Spleen (tissue), 11 donors: ENCODE measurements around the gene MRPS14. TPM values are rescaled to one million over a fixed set of nuclear protein-coding genes. Genes with fewer than 3 reads are reported as not detected.

Experiments
- DNase-seq: peaks from one replicate; pipeline ENCODE4 v3.0.0-alpha.2; 2020
- H3K27ac ChIP-seq, 8 donors: fragments of 200-600 bp; sonication (generic) in 7 of 8; 1 replicate in 4 of 8; 2 replicates in 4 of 8; pipeline versions ENCODE4 v1.5.0 to v1.8.0; 2016 to 2021; ENCODE audit warnings: inconsistent platforms in 4 of 8, mild to moderate bottlenecking in 4 of 8, moderate library complexity in 1 of 8
- H3K27me3 ChIP-seq, 7 donors: fragments of 200-600 bp; sonication (generic) in 6 of 7; replicated peaks in 1 of 7; 1 replicate in 4 of 7; 2 replicates in 3 of 7; pipeline versions ENCODE4 v1.5.0 to v1.8.0; 2016 to 2021; ENCODE audit warnings: inconsistent platforms in 3 of 7, mild to moderate bottlenecking in 1 of 7
- H3K36me3 ChIP-seq, 6 donors: fragments of 200-600 bp; sonication (generic) in 5 of 6; 1 replicate in 4 of 6; 2 replicates in 2 of 6; pipeline versions ENCODE4 v1.5.0 to v1.8.0; 2016 to 2021; ENCODE audit warnings: inconsistent platforms in 2 of 6
- H3K4me1 ChIP-seq, 6 donors: fragments of 200-600 bp; sonication (generic) in 5 of 6; 1 replicate in 3 of 6; 2 replicates in 3 of 6; pipeline versions ENCODE4 v1.5.0 to v1.8.0; 2016 to 2021; ENCODE audit warnings: inconsistent platforms in 3 of 6
- H3K4me3 ChIP-seq, 8 donors: fragments of 200-600 bp; sonication (generic) in 7 of 8; 1 replicate in 4 of 8; 2 replicates in 4 of 8; pipeline versions ENCODE4 v1.5.0 to v1.8.0; 2016 to 2021; ENCODE audit warnings: inconsistent platforms in 4 of 8, mild to moderate bottlenecking in 4 of 8, moderate library complexity in 2 of 8
- H3K9me3 ChIP-seq, 8 donors: fragments of 200-600 bp; sonication (generic) in 7 of 8; 1 replicate in 4 of 8; 2 replicates in 4 of 8; pipeline versions ENCODE4 v1.5.0 to v1.8.0; 2016 to 2021; ENCODE audit warnings: inconsistent platforms in 4 of 8
- POLR2A ChIP-seq, 3 donors: fragments of 450-650 bp; IDR thresholded peaks; one replicate each; pipeline ENCODE4 v1.5.1; 2017; ENCODE audit warnings: antibody characterized with exemption in 3 of 3, mild to moderate bottlenecking in 1 of 3
- POLR2AphosphoS5 ChIP-seq, 3 donors: sonication (generic); formaldehyde crosslinking; IDR thresholded peaks; one replicate each; pipeline ENCODE4 v1.5.1; 2017; ENCODE audit warnings: antibody characterized with exemption in 3 of 3
- WGBS, 5 donors: extraction: QIAGEN DNeasy Blood & Tissue Kit in 3 of 5; methylation state at CpG; one replicate each; pipeline versions ENCODE4 v1.1.5 to v1.1.7; 2013 to 2018; 5-methylcytosine and 5-hydroxymethylcytosine counted together
- intact Hi-C: fragments of 100-400 bp; cut with DNase I; formaldehyde crosslinking; loops from one replicate; pipeline ENCODE4 v1.15.0; 2023; ENCODE audit warnings: low total_unique reads
- polyA plus RNA-seq, 3 donors: library from polyadenylated mRNA; stranded (reverse); fragments of 200-250 nt; gene quantifications; one replicate each; pipeline ENCODE4 v1.2.1, GENCODE V29; 2013
- total RNA-seq, 7 donors: library from RNA; depleted of rRNA in 3 of 7; stranded (reverse); fragments of >200 nt in 3 of 7; fragmentation: NEBNext Ultra II Directional in 4 of 7; extraction: Animal tissue kit (Norgen Biotek cat#: 25700) in 4 of 7; gene quantifications; one replicate each; pipeline versions ENCODE4 v1.1.0 to v1.2.1, GENCODE V29; 2016 to 2021
- TF ChIP-seq, protein P1 (sequence below), 11 experiments: fragments of 200-600 bp in 7 of 11; fragments of 450-650 bp in 4 of 11; sonication (generic) in 4 of 11; IDR thresholded peaks in 8 of 11; conservative IDR thresholded peaks in 3 of 11; 1 replicate in 7 of 11; 2 replicates in 4 of 11; pipeline versions ENCODE4 v1.4.0 to v1.8.0; 2016 to 2021; ENCODE audit warnings: antibody characterized with exemption in 11 of 11, inconsistent platforms in 4 of 11, mild to moderate bottlenecking in 1 of 11
- donor health status: healthy with polysubstance abuse.
- donor health status: DM: no; HTN: no; CAD: no; lungs with moderate emphysema.
- donor health status: DM: no; HTN: no; CAD: no.
- donor health status: Bipolar disorder and iron deficiency.
- donor health status: healthy.
- donor health status: DM: no; HTN: no; CAD: no.
- donor health status: DM: yes; HTN: yes; CAD: no.

MRPS14 gene
- total and polyA plus RNA-seq, 10 donors, result 10.1 to 34.5 (median 25.6) TPM

DNA sequence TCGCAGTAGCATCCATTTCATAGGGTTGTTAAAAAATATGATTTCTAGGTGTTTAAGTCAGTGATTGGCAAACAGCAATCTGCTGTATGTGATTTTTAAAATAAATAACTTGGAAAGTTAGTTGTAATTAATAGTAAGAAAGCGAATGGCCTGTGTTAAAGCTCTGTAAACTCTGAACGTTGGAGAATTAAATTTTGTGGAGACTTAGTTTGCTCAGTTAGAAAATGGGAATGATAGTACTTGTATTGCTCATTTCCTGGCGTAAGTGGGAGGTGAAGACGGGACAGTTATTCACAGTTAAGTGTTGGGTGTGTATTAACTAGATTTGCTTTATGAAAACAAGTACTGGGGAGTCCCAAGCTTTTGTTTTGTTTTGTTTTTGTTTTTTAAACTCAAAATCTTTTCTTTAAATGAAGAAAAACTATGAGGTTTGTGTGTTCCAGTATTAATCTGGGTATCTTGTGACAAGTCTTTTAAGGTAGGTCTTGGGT lies 22.5 kb downstream of the MRPS14 start:
- no peaks in the 10 kb centered on the region for H3K27me3 ChIP-seq
- 2 to 4% (median 3%) methylated on average over 5 of the region's 5 CpGs for WGBS, 5 donors
- TF ChIP-seq, protein P1, sequence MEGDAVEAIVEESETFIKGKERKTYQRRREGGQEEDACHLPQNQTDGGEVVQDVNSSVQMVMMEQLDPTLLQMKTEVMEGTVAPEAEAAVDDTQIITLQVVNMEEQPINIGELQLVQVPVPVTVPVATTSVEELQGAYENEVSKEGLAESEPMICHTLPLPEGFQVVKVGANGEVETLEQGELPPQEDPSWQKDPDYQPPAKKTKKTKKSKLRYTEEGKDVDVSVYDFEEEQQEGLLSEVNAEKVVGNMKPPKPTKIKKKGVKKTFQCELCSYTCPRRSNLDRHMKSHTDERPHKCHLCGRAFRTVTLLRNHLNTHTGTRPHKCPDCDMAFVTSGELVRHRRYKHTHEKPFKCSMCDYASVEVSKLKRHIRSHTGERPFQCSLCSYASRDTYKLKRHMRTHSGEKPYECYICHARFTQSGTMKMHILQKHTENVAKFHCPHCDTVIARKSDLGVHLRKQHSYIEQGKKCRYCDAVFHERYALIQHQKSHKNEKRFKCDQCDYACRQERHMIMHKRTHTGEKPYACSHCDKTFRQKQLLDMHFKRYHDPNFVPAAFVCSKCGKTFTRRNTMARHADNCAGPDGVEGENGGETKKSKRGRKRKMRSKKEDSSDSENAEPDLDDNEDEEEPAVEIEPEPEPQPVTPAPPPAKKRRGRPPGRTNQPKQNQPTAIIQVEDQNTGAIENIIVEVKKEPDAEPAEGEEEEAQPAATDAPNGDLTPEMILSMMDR (IDR thresholded peaks at IDR 0.05 in 8 of 11, conservative IDR thresholded peaks at IDR 0.05 in 3 of 11), result no peak
- TF ChIP-seq POLR2A (IDR thresholded peaks at IDR 0.05) (no peak), POLR2AphosphoS5 (IDR thresholded peaks at IDR 0.05) (no peak)
- intact Hi-C loops, result no loop called here
- peaks cover 20 to 62% (median 51%) of the 10 kb centered on the region in 6 donors for H3K4me1 ChIP-seq
- H3K4me3 ChIP-seq, result peak overlapping the region; percentile 62 to 98 (median 90)
- peak overlapping the region; percentile 96 to 99 (median 98) for H3K27ac ChIP-seq
- DNase-seq, result no peak
- peaks cover 0 to 12% (median 10%) of the 10 kb centered on the region in 6 donors for H3K36me3 ChIP-seq
- no peaks in the 10 kb centered on the region for H3K9me3 ChIP-seq

DNA sequence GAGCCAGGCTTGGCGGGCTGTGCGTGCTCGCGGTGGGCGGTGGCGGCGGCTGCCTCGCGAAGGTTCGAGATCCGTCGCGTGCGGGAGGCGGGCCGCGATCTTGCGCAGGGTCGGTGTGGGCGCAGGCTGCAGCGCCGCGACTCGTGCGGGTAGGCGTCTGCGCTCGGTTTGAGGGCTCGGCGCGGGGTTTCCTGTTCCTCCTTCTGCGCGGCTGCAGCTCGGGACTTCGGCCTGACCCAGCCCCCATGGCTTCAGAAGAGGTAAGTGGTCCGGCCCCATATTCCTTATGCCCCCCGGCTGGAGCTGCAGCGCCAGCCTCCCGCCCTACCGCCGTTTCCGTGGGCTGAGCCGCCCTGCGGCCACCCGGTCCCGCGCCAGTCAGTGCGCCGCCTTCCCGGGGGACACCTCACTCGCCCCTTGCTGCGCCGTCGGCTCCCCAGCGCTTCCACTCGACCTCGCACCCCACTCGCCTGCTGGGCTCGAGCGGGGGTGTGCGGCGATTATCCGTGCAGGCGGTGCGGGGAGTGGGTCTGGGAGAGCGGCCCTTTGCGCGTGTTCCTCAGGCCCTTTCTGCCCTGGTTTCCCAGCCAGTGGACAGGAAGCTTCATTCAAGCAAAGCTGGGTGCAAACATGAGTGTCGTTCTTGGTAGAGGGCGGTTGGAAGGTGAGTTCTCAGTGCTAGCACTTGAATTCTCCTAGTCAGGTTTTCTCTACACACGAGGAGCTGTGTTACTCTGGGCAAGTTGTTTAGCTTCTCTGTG lies 23.1 kb downstream of the MRPS14 start, which contains the start of gene CACYBP:
Gene CACYBP (plus strand): TSS at position 12 of the 761 bp plus-strand sequence. CDS start 234 bp downstream, at position 246.
- intact Hi-C loops, result no loop called here
- Histone ChIP-seq H3K4me3 (peak within 1 kb of the TSS; percentile 62 to 98 (median 90)), H3K4me1 (peaks cover 20 to 60% (median 51%) of the 10 kb centered on the region in 6 donors), H3K27ac (peak within 1 kb of the TSS; percentile 96 to 99 (median 98)), H3K9me3 (no peaks in the 10 kb centered on the region), H3K27me3 (no peaks in the 10 kb centered on the region), H3K36me3 (peaks cover 0 to 8% (median 5%) of the 10 kb centered on the region in 6 donors)
- peak in 2 of 3 donors; percentile 89 to 90 for TF ChIP-seq POLR2AphosphoS5 (IDR thresholded peaks at IDR 0.05)
- TF ChIP-seq POLR2A (IDR thresholded peaks at IDR 0.05), result peak in 1 of 3 donors; percentile 34
- TF ChIP-seq, protein P1 (IDR thresholded peaks at IDR 0.05 in 8 of 11, conservative IDR thresholded peaks at IDR 0.05 in 3 of 11), result no peak
- DNase-seq, result peak; percentile 99
- 0% methylated on average over 24 to 71 of the region's 71 CpGs for WGBS, 5 donors

DNA sequence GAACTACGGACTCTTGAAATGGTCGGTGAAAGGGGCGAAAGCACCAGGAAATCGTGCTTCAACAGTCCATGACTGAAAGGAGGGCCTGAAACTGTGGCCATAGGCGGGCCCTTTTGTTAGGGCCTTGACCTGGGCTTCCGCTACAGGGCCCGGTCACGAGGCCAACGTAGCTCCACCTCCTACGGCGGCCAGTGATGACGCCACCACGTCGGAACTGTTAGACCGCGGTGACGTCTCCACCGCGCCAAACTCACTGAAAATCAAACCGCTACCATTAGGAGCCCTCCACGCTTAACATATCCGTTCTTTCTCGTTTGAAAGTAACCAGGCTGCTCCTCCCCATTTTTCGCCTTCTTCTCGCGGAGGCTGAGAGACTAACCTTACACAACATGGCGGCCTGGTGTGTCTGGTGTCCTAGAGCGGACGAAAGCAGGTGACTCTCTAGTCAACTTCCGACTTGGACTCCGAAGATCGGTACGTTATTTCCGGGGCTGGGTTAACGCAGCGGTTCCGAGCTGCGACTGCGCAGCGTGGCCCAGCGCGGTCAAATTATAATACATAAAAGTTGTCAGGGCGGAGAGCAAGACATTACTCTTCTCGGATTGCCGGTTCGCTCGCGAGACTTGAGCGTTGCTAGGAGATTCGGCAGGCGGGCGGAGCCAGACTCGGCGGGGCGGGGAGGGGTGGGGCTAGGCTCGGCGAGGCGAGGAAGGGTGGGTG lies 23.8 kb downstream of the MRPS14 start:
- DNase-seq, result peak; percentile 97
- H3K9me3 ChIP-seq, result no peaks in the 10 kb centered on the region
- peaks cover 0 to 4% (median 0%) of the 10 kb centered on the region in 6 donors for H3K36me3 ChIP-seq
- peaks cover 20 to 54% (median 48%) of the 10 kb centered on the region in 6 donors for H3K4me1 ChIP-seq
- TF ChIP-seq, protein P1 (IDR thresholded peaks at IDR 0.05 in 8 of 11, conservative IDR thresholded peaks at IDR 0.05 in 3 of 11), result peak in 2 of 11 experiments; percentile 18 to 38
- TF ChIP-seq POLR2AphosphoS5 (IDR thresholded peaks at IDR 0.05) (peak; percentile 95 to 99 (median 96)), POLR2A (IDR thresholded peaks at IDR 0.05) (peak in 2 of 3 donors; percentile 70 to 85)
- intact Hi-C loops, result no loop called here
- WGBS, 5 donors, result 0 to 1% (median 0%) methylated on average over 51 to 58 of the region's 58 CpGs
- no peaks in the 10 kb centered on the region for H3K27me3 ChIP-seq
- H3K4me3 ChIP-seq, result peak overlapping the region; percentile 62 to 98 (median 90)
- peak overlapping the region; percentile 96 to 99 (median 98) for H3K27ac ChIP-seq
